Neural progenitor cell (in vitro differentiated cells): ENCODE measurements around the gene SLAMF9. TPM values are rescaled to one million over a fixed set of nuclear protein-coding genes. Genes with fewer than 3 reads are reported as not detected.

Source experiments
- DNase-seq: peaks from one replicate; pipeline ENCODE4 v3.0.0-alpha.2; 2016; ENCODE audit warnings: low spot score
- H2AFZ ChIP-seq: fragments of 200-600 bp; sonication (generic); replicated peaks from 2 replicates; pipeline ENCODE4 v1.6.1; 2016; ENCODE audit warnings: antibody characterized with exemption
- H3F3A ChIP-seq: fragments of 200-600 bp; sonication (generic); 2 replicates; pipeline ENCODE4 v1.6.1; 2016; ENCODE audit warnings: antibody characterized with exemption, low read depth
- H3K27ac ChIP-seq: fragments of 200-600 bp; sonication (generic); 2 replicates; pipeline ENCODE4 v1.5.1; 2016; ENCODE audit warnings: mild to moderate bottlenecking
- H3K27me3 ChIP-seq: fragments of 200-600 bp; sonication (generic); 2 replicates; pipeline ENCODE4 v1.6.1; 2016; ENCODE audit warnings: mild to moderate bottlenecking, moderate library complexity
- H3K36me3 ChIP-seq: fragments of 200-600 bp; sonication (generic); 2 replicates; pipeline ENCODE4 v1.5.1; 2016
- H3K4me1 ChIP-seq: fragments of 200-600 bp; sonication (generic); 2 replicates; pipeline ENCODE4 v1.6.1; 2016; ENCODE audit warnings: mixed run types
- H3K4me2 ChIP-seq: fragments of 200-600 bp; sonication (generic); 2 replicates; pipeline ENCODE4 v1.6.1; 2016
- H3K4me3 ChIP-seq: fragments of 200-600 bp; sonication (generic); 2 replicates; pipeline ENCODE4 v1.5.1; 2016
- H3K79me2 ChIP-seq: fragments of 200-600 bp; sonication (generic); 2 replicates; pipeline ENCODE4 v1.6.1; 2016; ENCODE audit warnings: low read depth
- H3K9ac ChIP-seq: fragments of 200-600 bp; sonication (generic); 2 replicates; pipeline ENCODE4 v1.6.1; 2016
- H3K9me3 ChIP-seq: fragments of 200-600 bp; sonication (generic); 2 replicates; pipeline ENCODE4 v1.5.1; 2016; ENCODE audit warnings: low read depth
- H4K20me1 ChIP-seq: fragments of 200-600 bp; sonication (generic); 2 replicates; pipeline ENCODE4 v1.6.1; 2016; ENCODE audit warnings: low read depth
- H3K27ac Mint-ChIP-seq: 3 replicates; pipeline ENCODE4 v1.8.0; 2021; ENCODE audit warnings: mixed read lengths
- H3K27me3 Mint-ChIP-seq: 2 replicates; pipeline ENCODE4 v1.8.0; 2022; ENCODE audit warnings: low read depth, mild to moderate bottlenecking, inconsistent platforms, moderate library complexity, mixed read lengths; ENCODE audit not compliant: insufficient read depth
- H3K36me3 Mint-ChIP-seq: 3 replicates; pipeline ENCODE4 v1.8.0; 2021; ENCODE audit warnings: mixed read lengths
- H3K4me1 Mint-ChIP-seq: 3 replicates; pipeline ENCODE4 v1.8.0; 2021; ENCODE audit warnings: mixed read lengths
- H3K4me3 Mint-ChIP-seq: 3 replicates; pipeline ENCODE4 v1.8.0; 2021; ENCODE audit warnings: mild to moderate bottlenecking, moderate library complexity, mixed read lengths
- H3K9me3 Mint-ChIP-seq: 3 replicates; pipeline ENCODE4 v1.8.0; 2020; ENCODE audit warnings: mixed read lengths
- EZH2 ChIP-seq: fragments of 200-600 bp; sonication (generic); IDR thresholded peaks from 2 replicates; pipeline ENCODE4 v1.6.1; 2017; ENCODE audit warnings: antibody characterized with exemption, mild to moderate bottlenecking, moderate library complexity
- EZH2phosphoT487 ChIP-seq: fragments of 200-600 bp; sonication (generic); IDR thresholded peaks from 2 replicates; pipeline ENCODE4 v1.6.1; 2017; ENCODE audit warnings: antibody characterized with exemption
- total RNA-seq: library from RNA; depleted of rRNA; stranded (reverse); fragments of >200 nt; gene quantifications from 2 replicates; pipeline ENCODE4 v1.2.3, GENCODE V29; 2015; ENCODE audit warnings: low replicate concordance
- TF ChIP-seq, protein P1 (sequence below): fragments of 200-600 bp; sonication (generic); IDR thresholded peaks from 2 replicates; pipeline ENCODE4 v1.5.1; 2017; ENCODE audit warnings: antibody characterized with exemption, mild to moderate bottlenecking

SLAMF9 gene
- total RNA-seq, 1 donor from 2014 or later = not detected

GRCh38 chr1:159959451-159959850 lies 5.4 kb upstream of the SLAMF9 start:
- Mint-ChIP-seq H3K4me3 (no peak overlapping the region), H3K9me3 (peaks cover 2% of the 10 kb centered on the region), H3K27me3 (peaks cover 4% of the 10 kb centered on the region), H3K27ac (no peak overlapping the region), H3K36me3 (no peaks in the 10 kb centered on the region), H3K4me1 (peaks cover 6% of the 10 kb centered on the region)
- Histone ChIP-seq H2AFZ (no peak overlapping the region), H3K9me3 (no peaks in the 10 kb centered on the region), H3K4me1 (peaks cover 8% of the 10 kb centered on the region), H4K20me1 (no peaks in the 10 kb centered on the region), H3K4me2 (no peak overlapping the region), H3K4me3 (no peak overlapping the region), H3K79me2 (no peaks in the 10 kb centered on the region), H3K9ac (no peak overlapping the region), H3F3A (peaks cover 10% of the 10 kb centered on the region), H3K36me3 (no peaks in the 10 kb centered on the region), H3K27me3 (no peaks in the 10 kb centered on the region), H3K27ac (no peak overlapping the region)
- TF ChIP-seq EZH2phosphoT487 = no peak
- TF ChIP-seq, protein P1, sequence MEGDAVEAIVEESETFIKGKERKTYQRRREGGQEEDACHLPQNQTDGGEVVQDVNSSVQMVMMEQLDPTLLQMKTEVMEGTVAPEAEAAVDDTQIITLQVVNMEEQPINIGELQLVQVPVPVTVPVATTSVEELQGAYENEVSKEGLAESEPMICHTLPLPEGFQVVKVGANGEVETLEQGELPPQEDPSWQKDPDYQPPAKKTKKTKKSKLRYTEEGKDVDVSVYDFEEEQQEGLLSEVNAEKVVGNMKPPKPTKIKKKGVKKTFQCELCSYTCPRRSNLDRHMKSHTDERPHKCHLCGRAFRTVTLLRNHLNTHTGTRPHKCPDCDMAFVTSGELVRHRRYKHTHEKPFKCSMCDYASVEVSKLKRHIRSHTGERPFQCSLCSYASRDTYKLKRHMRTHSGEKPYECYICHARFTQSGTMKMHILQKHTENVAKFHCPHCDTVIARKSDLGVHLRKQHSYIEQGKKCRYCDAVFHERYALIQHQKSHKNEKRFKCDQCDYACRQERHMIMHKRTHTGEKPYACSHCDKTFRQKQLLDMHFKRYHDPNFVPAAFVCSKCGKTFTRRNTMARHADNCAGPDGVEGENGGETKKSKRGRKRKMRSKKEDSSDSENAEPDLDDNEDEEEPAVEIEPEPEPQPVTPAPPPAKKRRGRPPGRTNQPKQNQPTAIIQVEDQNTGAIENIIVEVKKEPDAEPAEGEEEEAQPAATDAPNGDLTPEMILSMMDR = no peak
- no peak for TF ChIP-seq EZH2
- no peak for DNase-seq

DNA sequence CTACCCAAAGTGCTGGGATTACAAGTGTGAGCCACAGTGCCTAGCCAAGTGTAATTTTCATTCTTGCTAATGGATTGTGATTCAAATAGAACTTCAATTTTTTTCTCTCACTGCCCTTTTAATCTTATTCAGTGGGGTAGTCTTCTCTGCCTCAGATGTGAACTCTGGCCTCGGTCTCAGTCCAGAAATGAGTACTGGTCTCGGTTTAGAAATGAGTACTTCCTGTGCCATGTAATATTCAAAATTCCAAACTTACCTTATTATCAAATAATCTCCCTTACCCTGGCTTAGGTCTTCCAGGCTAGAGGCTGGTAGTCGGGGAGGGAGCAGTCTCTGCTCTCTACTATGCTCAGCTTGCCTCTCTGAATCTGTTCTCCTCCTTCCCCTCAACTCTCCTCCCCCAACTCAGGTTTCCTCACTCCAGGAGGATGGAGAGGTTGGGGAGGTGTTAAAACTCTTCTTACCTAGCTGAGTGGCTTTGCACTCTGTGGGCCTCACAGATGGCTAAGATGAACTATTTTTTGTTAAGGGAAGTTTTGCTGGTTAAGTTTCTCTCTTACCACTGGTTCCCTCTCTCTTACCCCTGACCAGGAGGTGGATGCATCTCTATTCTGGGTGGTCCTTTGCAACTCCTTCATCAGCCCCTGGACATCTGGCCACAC lies 4.8 kb upstream of the SLAMF9 start:
- peaks cover 2% of the 10 kb centered on the region for H3K9me3 Mint-ChIP-seq
- no peak overlapping the region for H3K4me3 ChIP-seq
- no peaks in the 10 kb centered on the region for H3K27me3 ChIP-seq
- no peak overlapping the region for H3K27ac Mint-ChIP-seq
- peaks cover 3% of the 10 kb centered on the region for H3K4me1 Mint-ChIP-seq
- H3K9ac ChIP-seq = no peak overlapping the region
- H3F3A ChIP-seq = peaks cover 4% of the 10 kb centered on the region
- H3K36me3 Mint-ChIP-seq = no peaks in the 10 kb centered on the region
- H3K4me2 ChIP-seq = no peak overlapping the region
- H3K79me2 ChIP-seq = no peaks in the 10 kb centered on the region
- no peak overlapping the region for H3K4me3 Mint-ChIP-seq
- no peak overlapping the region for H3K27ac ChIP-seq
- no peak for DNase-seq
- H2AFZ ChIP-seq = no peak overlapping the region
- peaks cover 2% of the 10 kb centered on the region for H3K4me1 ChIP-seq
- H3K27me3 Mint-ChIP-seq = peaks cover 6% of the 10 kb centered on the region
- no peaks in the 10 kb centered on the region for H4K20me1 ChIP-seq
- H3K9me3 ChIP-seq = no peaks in the 10 kb centered on the region
- H3K36me3 ChIP-seq = no peaks in the 10 kb centered on the region
- TF ChIP-seq EZH2phosphoT487 = no peak
- TF ChIP-seq, protein P1 = no peak
- no peak for TF ChIP-seq EZH2

DNA sequence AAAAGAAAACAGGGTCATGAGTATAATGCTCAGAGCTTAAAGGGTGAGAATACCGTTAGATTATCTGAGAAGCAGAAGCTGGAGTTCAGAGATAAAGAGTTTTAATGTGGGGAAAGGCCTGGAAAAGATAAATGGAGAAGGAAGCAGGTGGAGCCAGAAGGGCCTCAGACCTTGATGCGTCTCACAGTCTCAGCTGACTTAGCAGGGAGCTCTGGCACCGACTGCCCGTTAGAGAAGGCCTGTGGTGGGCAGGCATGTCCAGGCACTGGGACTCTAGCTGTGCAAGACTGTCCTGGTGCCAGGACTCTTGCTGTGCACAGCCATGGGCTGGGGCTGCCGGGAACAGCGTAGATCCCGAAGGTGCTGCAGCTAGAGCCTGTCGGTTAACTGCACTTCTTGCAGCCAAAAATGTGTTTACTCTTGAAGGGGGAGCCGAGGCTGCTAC lies 3.8 kb upstream of the SLAMF9 start:
- TF ChIP-seq EZH2phosphoT487 (no peak), EZH2 (no peak)
- TF ChIP-seq, protein P1 = no peak
- Histone ChIP-seq H3K9ac (no peak overlapping the region), H3K4me2 (no peak overlapping the region), H3K27ac (no peak overlapping the region), H3K36me3 (no peaks in the 10 kb centered on the region), H3K9me3 (no peaks in the 10 kb centered on the region), H3K4me1 (no peaks in the 10 kb centered on the region), H3K4me3 (no peak overlapping the region), H3F3A (no peaks in the 10 kb centered on the region), H4K20me1 (no peaks in the 10 kb centered on the region), H3K79me2 (no peaks in the 10 kb centered on the region), H2AFZ (no peak overlapping the region), H3K27me3 (no peaks in the 10 kb centered on the region)
- Mint-ChIP-seq H3K27me3 (peaks cover 9% of the 10 kb centered on the region), H3K4me1 (peaks cover 3% of the 10 kb centered on the region), H3K27ac (no peak overlapping the region), H3K36me3 (no peaks in the 10 kb centered on the region), H3K4me3 (no peak overlapping the region), H3K9me3 (peaks cover 2% of the 10 kb centered on the region)
- no peak for DNase-seq
